GM19467 (cell line): Measurements from ENCODE around the gene HMCN1.
"Not testable (repeated sequence)": the region's sequence is repeated elsewhere in the genome, so short reads cannot be mapped to it uniquely, and the experiment has no call there.

Source experiments
- ATAC-seq: cut with Tn5 transposase; IDR thresholded peaks from one replicate; pipeline ENCODE4 v1.9.1; 2021; ENCODE audit warnings: mild to moderate bottlenecking, moderate library complexity; ENCODE audit not compliant: unreplicated experiment

HMCN1 gene

GRCh38 chr1:185739967-185740366 is 5.8 kb downstream of the HMCN1 start:
- no peak for ATAC-seq

- no peak for ATAC-seq
Observed at GRCh38 chr1:185741551-185741950, 7.4 kb downstream of the HMCN1 start.

GRCh38 chr1:185742403-185742802 is 8.2 kb downstream of the HMCN1 start:
- ATAC-seq, result no peak

GRCh38 chr1:185745165-185745564 is 11.0 kb downstream of the HMCN1 start:
- ATAC-seq, result no peak

- no peak for ATAC-seq
Observed at GRCh38 chr1:185759061-185759460, 24.9 kb downstream of the HMCN1 start.

- ATAC-seq, result no peak
Observed at GRCh38 chr1:185761841-185762240, 27.6 kb downstream of the HMCN1 start.

GRCh38 chr1:185767508-185768120 is 33.4 kb downstream of the HMCN1 start:
- ATAC-seq, result no peak

GRCh38 chr1:185768371-185768770 is 34.2 kb downstream of the HMCN1 start:
- no peak for ATAC-seq

- ATAC-seq, result no peak
Observed at GRCh38 chr1:185769136-185769535, 34.9 kb downstream of the HMCN1 start.

GRCh38 chr1:185774394-185774793 is 40.2 kb downstream of the HMCN1 start:
- ATAC-seq, result no peak

- no peak for ATAC-seq
Observed at GRCh38 chr1:185775501-185775900, 41.3 kb downstream of the HMCN1 start.

GRCh38 chr1:185776522-185776921 is 42.3 kb downstream of the HMCN1 start:
- no peak for ATAC-seq

GRCh38 chr1:185783860-185784259 is 49.7 kb downstream of the HMCN1 start:
- ATAC-seq, result not testable (repeated sequence)

- ATAC-seq, result no peak
Observed at GRCh38 chr1:185785586-185785985, 51.4 kb downstream of the HMCN1 start.

- ATAC-seq, result no peak
Observed at GRCh38 chr1:185786524-185786923, 52.3 kb downstream of the HMCN1 start.

GRCh38 chr1:185787238-185787637 is 53.0 kb downstream of the HMCN1 start:
- ATAC-seq, result no peak

- no peak for ATAC-seq
Observed at GRCh38 chr1:185788386-185788785, 54.2 kb downstream of the HMCN1 start.

GRCh38 chr1:185789501-185790193 is 55.5 kb downstream of the HMCN1 start:
- no peak for ATAC-seq

- no peak for ATAC-seq
Observed at GRCh38 chr1:185790194-185790735, 56.1 kb downstream of the HMCN1 start.

- ATAC-seq, result no peak
Observed at GRCh38 chr1:185792040-185792439, 57.8 kb downstream of the HMCN1 start.

- ATAC-seq, result not testable (repeated sequence)
Observed at GRCh38 chr1:185794495-185794894, 60.3 kb downstream of the HMCN1 start.

GRCh38 chr1:185795181-185795580 is 61.0 kb downstream of the HMCN1 start:
- ATAC-seq, result no peak
